Mucosa of descending colon (tissue), 3 donors: ENCODE measurements around the gene LRRFIP2. TPM values are rescaled to one million over a fixed set of nuclear protein-coding genes. Genes with fewer than 3 reads are reported as not detected.
"Not testable (repeated sequence)": the region's sequence is repeated elsewhere in the genome, so short reads cannot be mapped to it uniquely, and the experiment has no call there.

ENCODE experiments used
- ATAC-seq: fragments of 200-7000 bp; cut with Tn5 transposase; one replicate; pipeline ENCODE4 v1.9.1; 2020; ENCODE audit warnings: mild to moderate bottlenecking, moderate library complexity
- DNase-seq, 3 donors: peaks; one replicate each; pipeline ENCODE4 v3.0.0-alpha.2; 2020
- H3K36me3 ChIP-seq: fragments of 200-600 bp; one replicate; pipeline ENCODE4 v1.8.0; 2021; ENCODE audit warnings: low read depth, mild to moderate bottlenecking
- H3K4me1 ChIP-seq: fragments of 200-600 bp; one replicate; pipeline ENCODE4 v1.8.0; 2021; ENCODE audit warnings: low read depth, mild to moderate bottlenecking
- H3K4me3 ChIP-seq: fragments of 200-600 bp; one replicate; pipeline ENCODE4 v1.8.0; 2021; ENCODE audit warnings: mild to moderate bottlenecking
- H3K9me3 ChIP-seq: fragments of 200-600 bp; one replicate; pipeline ENCODE4 v1.8.0; 2021; ENCODE audit warnings: mild to moderate bottlenecking
- CTCF ChIP-seq: fragments of 200-600 bp; IDR thresholded peaks from one replicate; pipeline ENCODE4 v1.8.0; 2022; ENCODE audit warnings: antibody characterized with exemption, mild to moderate bottlenecking
- intact Hi-C, 2 donors: fragments of 100-400 bp; cut with DNase I in 1 of 2; cut with micrococcal nuclease in 1 of 2; formaldehyde crosslinking; loops; one replicate each; pipeline versions ENCODE4 v1.11.0 to v1.11.1; 2022; cut with DNase I, micrococcal nuclease
- total RNA-seq, 3 donors: library from RNA; stranded (reverse); fragmentation: NEBNext Ultra II Directional in 2 of 3; extraction: Animal tissue kit (Norgen Biotek cat#: 25700) in 2 of 3; gene quantifications; one replicate each; pipeline versions ENCODE4 v1.2.1 to v1.2.4, GENCODE V29; 2021 to 2023
- donor health status: DM: no; HTN: no; CAD: no; lungs with moderate emphysema.
- donor health status: DM: no; HTN: no; CAD: no.
- donor health status: DM: no; HTN: yes; CAD: no.

Gene LRRFIP2
- total RNA-seq, 3 donors from 2014 or later: 89.9 to 136 (median 128) TPM

- intact Hi-C loops: no loop called here
- ATAC-seq: no peak
- Histone ChIP-seq H3K4me1 (peaks cover 4% of the 10 kb centered on the region), H3K36me3 (no peaks in the 10 kb centered on the region), H3K4me3 (no peak overlapping the region), H3K9me3 (no peaks in the 10 kb centered on the region)
- no peak for DNase-seq
- no peak for TF ChIP-seq CTCF
Measured at GRCh38 chr3:37150621-37151020, 23.8 kb downstream of the LRRFIP2 start.

GRCh38 chr3:37149257-37149656, 25.1 kb downstream of the LRRFIP2 start:
- Histone ChIP-seq H3K36me3 (no peaks in the 10 kb centered on the region), H3K4me3 (no peak overlapping the region), H3K9me3 (no peaks in the 10 kb centered on the region), H3K4me1 (peaks cover 12% of the 10 kb centered on the region)
- no peak for TF ChIP-seq CTCF
- no peak for DNase-seq
- intact Hi-C loops: no loop called here
- no peak for ATAC-seq

GRCh38 chr3:37148208-37148607, 26.2 kb downstream of the LRRFIP2 start:
- ATAC-seq (no peak), DNase-seq (no peak)
- Histone ChIP-seq H3K4me3 (no peak overlapping the region), H3K9me3 (no peaks in the 10 kb centered on the region), H3K36me3 (no peaks in the 10 kb centered on the region), H3K4me1 (peaks cover 12% of the 10 kb centered on the region)
- no peak for TF ChIP-seq CTCF
- intact Hi-C loops: no loop called here

GRCh38 chr3:37147666-37148065, 26.7 kb downstream of the LRRFIP2 start:
- H3K4me3 ChIP-seq: no peak overlapping the region
- H3K4me1 ChIP-seq: peaks cover 12% of the 10 kb centered on the region
- no peak for DNase-seq
- no peaks in the 10 kb centered on the region for H3K36me3 ChIP-seq
- no peaks in the 10 kb centered on the region for H3K9me3 ChIP-seq
- TF ChIP-seq CTCF: no peak
- ATAC-seq: no peak
- intact Hi-C loops: no loop called here

- H3K9me3 ChIP-seq, ATAC-seq, H3K36me3 ChIP-seq, H3K4me3 ChIP-seq, DNase-seq, intact Hi-C loops: not testable (repeated sequence)
- peaks cover 12% of the 10 kb centered on the region for H3K4me1 ChIP-seq
Measured at GRCh38 chr3:37146927-37147326, 27.5 kb downstream of the LRRFIP2 start.

GRCh38 chr3:37145611-37146010, 28.8 kb downstream of the LRRFIP2 start:
- intact Hi-C loops: no loop called here
- Histone ChIP-seq H3K36me3 (no peaks in the 10 kb centered on the region), H3K4me3 (no peak overlapping the region), H3K4me1 (peaks cover 17% of the 10 kb centered on the region), H3K9me3 (no peaks in the 10 kb centered on the region)
- DNase-seq: no peak
- no peak for TF ChIP-seq CTCF
- ATAC-seq: no peak
